ENCODE measurements around the gene HADH.

Gene HADH

GRCh38 chr4:108060164-108060563 is 70.5 kb downstream of the HADH start:
- DNase-seq, result no peak

GRCh38 chr4:108060686-108061321 is 71.1 kb downstream of the HADH start:
- no peak for DNase-seq

- no peak for DNase-seq
Measured at GRCh38 chr4:108068442-108068841, 78.8 kb downstream of the HADH start.

- DNase-seq, result no peak
Measured at GRCh38 chr4:108070775-108071174, 81.1 kb downstream of the HADH start.

- DNase-seq, result no peak
Measured at GRCh38 chr4:108072300-108072699, 82.6 kb downstream of the HADH start.

GRCh38 chr4:108078024-108078733 is 88.5 kb downstream of the HADH start:
- no peak for DNase-seq

GRCh38 chr4:108080747-108081146 is 91.1 kb downstream of the HADH start:
- peak; percentile 15 for DNase-seq

GRCh38 chr4:108081256-108081655 is 91.6 kb downstream of the HADH start:
- no peak for DNase-seq

Data from stimulated activated CD4-positive, alpha-beta T cell treated with anti-CD3 and anti-CD28 coated beads, Interleukin-12 subunit alpha, Interleukin-12 subunit beta, amount 100 ng/mL, for 4 hours (primary cell).